Tibial artery (tissue), 4 donors: ENCODE data around the gene HS1BP3.

Source experiments
- DNase-seq, 2 donors: peaks; one replicate each; pipeline ENCODE4 v3.0.0-alpha.2; 2019
- H3K27ac ChIP-seq, 2 donors: fragments of 200-600 bp; sonication (generic) in 1 of 2; 1 replicate in 1 of 2; 2 replicates in 1 of 2; pipeline ENCODE4 v1.5.1; 2018 to 2019; ENCODE audit warnings: mild to moderate bottlenecking in 1 of 2
- H3K27me3 ChIP-seq, 2 donors: fragments of 200-600 bp; sonication (generic) in 1 of 2; one replicate each; pipeline versions ENCODE4 v1.5.1 to v1.6.0; 2016 to 2019
- H3K36me3 ChIP-seq, 3 donors: fragments of 200-600 bp; sonication (generic) in 2 of 3; one replicate each; pipeline ENCODE4 v1.5.1; 2016 to 2019; ENCODE audit warnings: mild to moderate bottlenecking in 2 of 3
- H3K4me1 ChIP-seq, 4 donors: fragments of 200-600 bp; sonication (generic) in 2 of 4; 1 replicate in 3 of 4; 2 replicates in 1 of 4; pipeline ENCODE4 v1.5.1; 2016 to 2019
- H3K4me3 ChIP-seq, 2 donors: fragments of 200-600 bp; sonication (generic) in 1 of 2; 1 replicate in 1 of 2; 2 replicates in 1 of 2; pipeline ENCODE4 v1.5.1; 2018 to 2019; ENCODE audit warnings: mild to moderate bottlenecking in 2 of 2
- H3K9me3 ChIP-seq, 3 donors: fragments of 200-600 bp; sonication (generic) in 1 of 3; one replicate each; pipeline ENCODE4 v1.5.1; 2016 to 2019
- CTCF ChIP-seq, 2 experiments: fragments of 200-600 bp in 1 of 2; fragments of 450-650 bp in 1 of 2; IDR thresholded peaks; one replicate each; pipeline ENCODE4 v1.5.1; 2017 to 2019; ENCODE audit warnings: antibody characterized with exemption in 2 of 2, mild to moderate bottlenecking in 1 of 2, moderate library complexity in 1 of 2
- intact Hi-C: fragments of 100-400 bp; cut with DNase I; formaldehyde crosslinking; loops from one replicate; pipeline ENCODE4 v1.15.0; 2023; ENCODE audit warnings: low total_unique reads

The HS1BP3 gene

GRCh38 chr2:20597860-20598183, 53.1 kb downstream of the HS1BP3 start:
- intact Hi-C loops, result no loop called here
- no peak overlapping the region for H3K4me3 ChIP-seq
- no peaks in the 10 kb centered on the region for H3K27me3 ChIP-seq
- peaks cover 4 to 82% (median 68%) of the 10 kb centered on the region in 4 donors for H3K4me1 ChIP-seq
- DNase-seq, result peak; percentile 22 to 67
- H3K36me3 ChIP-seq, result no peaks in the 10 kb centered on the region
- TF ChIP-seq CTCF (IDR thresholded peaks at IDR 0.05), result no peak
- H3K9me3 ChIP-seq, result no peaks in the 10 kb centered on the region
- H3K27ac ChIP-seq, result peak overlapping the region; percentile 91

- intact Hi-C loops, result no loop called here
- Histone ChIP-seq H3K27ac (peak overlapping the region; percentile 91), H3K4me3 (no peak overlapping the region), H3K9me3 (no peaks in the 10 kb centered on the region), H3K27me3 (no peaks in the 10 kb centered on the region), H3K4me1 (peaks cover 4 to 86% (median 70%) of the 10 kb centered on the region in 4 donors), H3K36me3 (no peaks in the 10 kb centered on the region)
- peak in 1 of 2 experiments; percentile 8 for TF ChIP-seq CTCF (IDR thresholded peaks at IDR 0.05)
- DNase-seq, result peak; percentile 95 to 99
Observed at GRCh38 chr2:20596973-20597859, 53.7 kb downstream of the HS1BP3 start.

GRCh38 chr2:20596193-20596972, 54.5 kb downstream of the HS1BP3 start:
- Histone ChIP-seq H3K27ac (peak overlapping the region; percentile 91), H3K4me3 (no peak overlapping the region), H3K9me3 (no peaks in the 10 kb centered on the region), H3K27me3 (no peaks in the 10 kb centered on the region), H3K36me3 (no peaks in the 10 kb centered on the region), H3K4me1 (peaks cover 4 to 86% (median 70%) of the 10 kb centered on the region in 4 donors)
- intact Hi-C loops, result no loop called here
- peak in 1 of 2 donors; percentile 48 for DNase-seq
- no peak for TF ChIP-seq CTCF (IDR thresholded peaks at IDR 0.05)

- peak; percentile 51 to 72 for DNase-seq
- intact Hi-C loops, result no loop called here
- H3K36me3 ChIP-seq, result no peaks in the 10 kb centered on the region
Observed at GRCh38 chr2:20595439-20596192, 55.3 kb downstream of the HS1BP3 start.

More at GRCh38 chr2:20595439-20596192, 55.3 kb downstream of the HS1BP3 start:
- Histone ChIP-seq H3K27ac (peak overlapping the region; percentile 91), H3K4me1 (peaks cover 4 to 81% (median 70%) of the 10 kb centered on the region in 4 donors), H3K9me3 (no peaks in the 10 kb centered on the region), H3K4me3 (no peak overlapping the region), H3K27me3 (no peaks in the 10 kb centered on the region)
- no peak for TF ChIP-seq CTCF (IDR thresholded peaks at IDR 0.05)
